Muscle layer of duodenum (tissue), 2 donors: ENCODE data around the gene KCNJ6.

Experiments
- H3K27ac ChIP-seq: one replicate; pipeline ENCODE4 v1.7.0; 2013; ENCODE audit warnings: mild to moderate bottlenecking, low read length
- H3K27me3 ChIP-seq: one replicate; pipeline ENCODE4 v1.7.0; 2013; ENCODE audit warnings: low read depth, mild to moderate bottlenecking, control low read depth, low read length
- H3K36me3 ChIP-seq, 2 donors: one replicate each; pipeline ENCODE4 v1.7.0; 2013; ENCODE audit warnings: low read length in 2 of 2, control low read depth in 1 of 2, mild to moderate bottlenecking in 1 of 2; ENCODE audit not compliant: insufficient read depth in 2 of 2, control insufficient read depth in 1 of 2
- H3K4me1 ChIP-seq, 2 donors: one replicate each; pipeline ENCODE4 v1.7.0; 2013; ENCODE audit warnings: low read length in 2 of 2, mild to moderate bottlenecking in 2 of 2, control low read depth in 1 of 2, moderate library complexity in 1 of 2; ENCODE audit not compliant: insufficient read depth in 2 of 2, control insufficient read depth in 1 of 2
- H3K4me3 ChIP-seq, 2 donors: one replicate each; pipeline ENCODE4 v1.7.0; 2013; ENCODE audit warnings: low read length in 2 of 2, low read depth in 1 of 2, mild to moderate bottlenecking in 1 of 2
- H3K9me3 ChIP-seq, 2 donors: one replicate each; pipeline ENCODE4 v1.7.0; 2013; ENCODE audit warnings: low read length in 2 of 2, control low read depth in 1 of 2, mild to moderate bottlenecking in 1 of 2; ENCODE audit not compliant: control insufficient read depth in 1 of 2
- donor health status: healthy.

The KCNJ6 gene

DNA sequence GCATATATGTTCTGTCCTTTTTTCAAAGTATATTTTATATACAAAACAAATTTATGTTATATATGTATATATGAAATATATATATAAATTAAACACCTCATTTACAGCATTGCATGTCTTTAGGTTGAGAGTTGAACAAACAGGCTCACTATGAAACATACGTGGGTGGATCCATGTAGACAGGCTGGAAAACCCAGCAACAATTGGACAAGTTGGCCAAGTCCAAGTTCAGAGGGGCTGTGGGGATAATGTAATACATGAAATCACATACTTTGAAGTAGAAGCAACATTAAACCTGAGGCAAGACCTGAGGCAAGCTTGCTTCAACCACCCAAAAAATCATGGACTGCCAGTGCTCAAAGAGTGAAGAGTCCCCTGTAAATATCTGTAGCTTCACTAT, 39.7 kb downstream of the KCNJ6 start:
- H3K27me3 ChIP-seq: no peaks in the 10 kb centered on the region
- no peaks in the 10 kb centered on the region for H3K9me3 ChIP-seq
- H3K27ac ChIP-seq: no peak overlapping the region
- no peak overlapping the region for H3K4me3 ChIP-seq
- no peaks in the 10 kb centered on the region for H3K36me3 ChIP-seq
- no peaks in the 10 kb centered on the region for H3K4me1 ChIP-seq

DNA sequence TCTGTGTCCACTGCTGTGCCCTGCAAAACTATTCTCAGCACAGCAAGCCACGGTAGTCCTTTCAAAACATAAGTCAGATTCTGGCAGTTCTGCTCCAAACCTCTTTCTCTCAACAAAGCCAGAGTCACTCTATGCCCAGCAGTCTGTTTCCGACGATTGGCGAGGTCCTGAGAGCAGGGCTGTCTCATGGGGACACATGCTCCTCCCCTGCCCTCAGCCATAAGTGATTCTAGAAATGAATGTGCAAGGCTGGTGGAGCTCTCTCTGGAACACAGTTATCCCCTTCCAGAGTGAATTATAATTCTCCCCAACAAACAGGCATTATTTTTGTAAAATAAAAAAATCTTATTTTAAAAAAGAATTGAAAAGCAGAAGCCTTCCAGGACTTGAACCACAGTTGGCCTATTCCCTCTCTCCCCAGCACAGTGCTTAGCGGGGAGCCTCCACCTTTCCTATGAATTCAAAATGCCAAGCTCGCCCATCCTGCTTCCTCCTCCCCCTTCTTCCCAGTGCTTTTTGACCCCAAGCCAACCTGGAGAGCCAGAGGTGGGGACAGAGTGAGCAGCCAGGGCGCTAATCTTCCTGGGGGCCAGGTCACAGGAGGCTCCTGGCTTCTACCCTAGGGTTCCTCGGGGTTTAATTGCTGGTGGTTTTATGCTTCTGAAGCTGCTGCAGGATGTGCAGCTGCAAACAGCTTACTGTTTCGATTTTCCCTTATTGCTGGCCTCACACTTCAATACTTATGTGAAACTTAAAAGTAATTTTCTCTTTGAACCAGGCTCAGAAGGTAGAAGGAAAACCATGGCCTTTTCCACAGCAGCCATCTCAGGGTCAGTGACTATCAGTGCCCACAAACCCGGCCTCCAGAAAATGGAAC, 41.1 kb downstream of the KCNJ6 start:
- no peak overlapping the region for H3K27ac ChIP-seq
- no peaks in the 10 kb centered on the region for H3K4me1 ChIP-seq
- no peaks in the 10 kb centered on the region for H3K9me3 ChIP-seq
- no peak overlapping the region for H3K4me3 ChIP-seq
- H3K27me3 ChIP-seq: no peaks in the 10 kb centered on the region
- H3K36me3 ChIP-seq: no peaks in the 10 kb centered on the region

DNA sequence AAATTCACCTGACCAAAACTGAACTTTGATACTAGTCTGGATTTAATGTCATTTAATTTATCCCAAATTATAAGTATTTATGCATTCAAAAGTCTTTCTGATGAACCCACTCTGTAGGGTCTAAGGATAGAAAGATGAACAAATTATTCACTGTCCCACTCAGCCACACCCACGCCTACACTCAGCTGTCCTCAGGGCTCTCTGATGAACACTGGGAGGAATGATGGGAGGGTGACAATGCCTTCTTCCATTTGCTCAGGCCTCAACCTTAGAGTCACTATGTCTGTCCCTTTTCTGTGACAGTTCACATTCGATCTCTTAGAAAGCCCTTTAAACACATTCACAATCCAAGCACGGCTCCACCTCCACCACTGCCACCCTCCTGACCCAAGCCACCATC, 41.8 kb downstream of the KCNJ6 start:
- no peak overlapping the region for H3K4me3 ChIP-seq
- no peak overlapping the region for H3K27ac ChIP-seq
- H3K27me3 ChIP-seq: no peaks in the 10 kb centered on the region
- no peaks in the 10 kb centered on the region for H3K36me3 ChIP-seq
- no peaks in the 10 kb centered on the region for H3K4me1 ChIP-seq
- no peaks in the 10 kb centered on the region for H3K9me3 ChIP-seq

DNA sequence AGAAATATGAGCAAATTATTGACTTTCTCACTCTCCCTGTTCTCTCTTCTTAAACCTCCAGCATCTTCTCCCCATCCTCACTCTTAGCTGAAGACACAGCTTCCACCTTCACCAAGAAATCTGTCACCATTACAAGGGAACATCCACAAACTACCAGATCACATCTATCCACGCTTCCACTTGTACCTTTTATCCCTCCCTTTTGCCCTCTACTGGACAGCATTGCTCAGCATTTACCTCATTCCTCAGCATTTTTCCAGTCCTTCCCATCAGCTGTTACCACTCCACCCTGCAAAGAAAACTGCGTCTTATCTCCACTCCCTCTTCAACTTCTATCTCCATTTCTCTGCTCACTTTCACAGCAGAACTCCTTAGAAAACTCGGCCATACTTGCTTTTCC, 42.6 kb downstream of the KCNJ6 start:
- no peaks in the 10 kb centered on the region for H3K36me3 ChIP-seq

DNA sequence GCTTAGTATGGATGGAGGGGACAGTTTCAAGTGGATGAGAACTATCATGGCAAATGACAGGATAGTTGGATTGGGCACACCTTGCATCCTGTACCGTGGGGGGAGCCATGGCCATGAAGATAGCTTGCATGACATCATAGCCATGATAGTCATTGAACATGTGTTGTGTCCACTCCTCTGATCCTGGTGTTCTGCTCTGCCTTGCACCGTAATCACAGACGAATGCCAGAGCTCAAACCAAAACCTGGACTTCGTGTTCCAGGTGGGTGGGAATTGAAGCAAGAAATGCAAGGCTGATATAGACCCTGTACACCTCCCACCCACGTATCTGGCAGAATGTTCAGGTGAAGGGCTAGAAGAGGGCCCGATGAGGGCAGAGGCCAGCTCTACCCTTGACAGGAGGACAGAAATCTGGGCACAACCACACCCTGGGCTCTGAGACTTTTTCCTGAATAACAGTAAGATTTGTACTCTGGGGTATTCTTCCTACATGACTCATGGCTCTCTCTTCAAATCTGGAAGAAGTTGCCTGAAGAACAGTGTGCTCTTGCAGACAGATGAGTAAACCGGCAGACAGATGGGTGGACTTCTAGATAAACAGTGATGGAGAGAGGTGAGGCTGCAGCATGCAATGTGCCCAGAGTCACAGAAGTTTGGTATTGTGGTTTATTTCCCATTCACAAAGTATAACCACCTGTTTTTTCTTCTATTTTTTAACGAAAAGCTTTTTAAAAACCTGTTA, 45.0 kb downstream of the KCNJ6 start:
- no peak overlapping the region for H3K4me3 ChIP-seq
- H3K36me3 ChIP-seq: no peaks in the 10 kb centered on the region
- no peaks in the 10 kb centered on the region for H3K27me3 ChIP-seq
- no peaks in the 10 kb centered on the region for H3K9me3 ChIP-seq
- H3K4me1 ChIP-seq: no peaks in the 10 kb centered on the region
- no peak overlapping the region for H3K27ac ChIP-seq

More for the DNA sequence above, 42.6 kb downstream of the KCNJ6 start:
- Histone ChIP-seq H3K4me3 (no peak overlapping the region), H3K4me1 (no peaks in the 10 kb centered on the region), H3K27ac (no peak overlapping the region), H3K9me3 (no peaks in the 10 kb centered on the region), H3K27me3 (no peaks in the 10 kb centered on the region)

DNA sequence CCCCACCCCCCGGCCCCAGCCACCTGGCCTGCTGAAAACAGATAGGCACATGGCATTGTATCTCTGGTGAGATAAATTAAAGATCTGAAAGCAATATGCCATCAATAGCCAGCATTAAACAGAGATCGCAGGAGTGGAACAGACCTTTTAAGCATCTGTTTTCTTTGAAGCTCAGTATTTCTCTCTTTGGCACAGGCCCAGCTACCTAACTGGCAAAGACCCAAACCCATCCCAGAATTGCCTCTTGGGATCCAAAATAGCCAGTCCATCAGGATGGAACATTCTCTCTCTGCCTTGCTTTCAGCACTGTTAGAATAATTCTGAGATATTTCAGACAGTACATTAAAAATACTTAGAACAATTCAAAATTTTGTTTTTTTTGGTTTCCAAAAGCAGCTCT, 46.0 kb downstream of the KCNJ6 start:
- H3K4me1 ChIP-seq: no peaks in the 10 kb centered on the region
- no peaks in the 10 kb centered on the region for H3K9me3 ChIP-seq
- H3K27ac ChIP-seq: no peak overlapping the region
- no peaks in the 10 kb centered on the region for H3K27me3 ChIP-seq
- H3K36me3 ChIP-seq: no peaks in the 10 kb centered on the region
- no peak overlapping the region for H3K4me3 ChIP-seq

DNA sequence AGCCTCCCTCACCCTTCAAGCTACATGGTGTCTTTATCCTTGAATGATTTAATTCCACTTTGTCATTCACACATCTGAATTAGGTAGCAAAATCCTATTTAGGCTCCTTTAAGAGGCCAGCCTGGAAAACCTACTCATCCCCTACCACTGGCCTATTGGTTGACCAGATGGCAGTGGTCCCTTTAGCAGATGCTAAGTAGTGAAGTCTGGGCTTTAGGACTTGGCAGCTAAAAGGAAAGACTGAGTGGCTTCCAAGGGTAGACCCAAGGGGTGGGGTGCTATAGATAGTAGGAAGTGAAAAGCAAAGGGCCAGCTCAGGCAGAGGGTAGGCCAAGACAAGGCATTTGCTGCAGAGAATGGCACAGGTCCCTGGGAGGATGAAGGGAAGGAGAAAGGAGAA, 46.6 kb downstream of the KCNJ6 start:
- no peaks in the 10 kb centered on the region for H3K36me3 ChIP-seq
- no peaks in the 10 kb centered on the region for H3K9me3 ChIP-seq
- no peak overlapping the region for H3K27ac ChIP-seq

DNA sequence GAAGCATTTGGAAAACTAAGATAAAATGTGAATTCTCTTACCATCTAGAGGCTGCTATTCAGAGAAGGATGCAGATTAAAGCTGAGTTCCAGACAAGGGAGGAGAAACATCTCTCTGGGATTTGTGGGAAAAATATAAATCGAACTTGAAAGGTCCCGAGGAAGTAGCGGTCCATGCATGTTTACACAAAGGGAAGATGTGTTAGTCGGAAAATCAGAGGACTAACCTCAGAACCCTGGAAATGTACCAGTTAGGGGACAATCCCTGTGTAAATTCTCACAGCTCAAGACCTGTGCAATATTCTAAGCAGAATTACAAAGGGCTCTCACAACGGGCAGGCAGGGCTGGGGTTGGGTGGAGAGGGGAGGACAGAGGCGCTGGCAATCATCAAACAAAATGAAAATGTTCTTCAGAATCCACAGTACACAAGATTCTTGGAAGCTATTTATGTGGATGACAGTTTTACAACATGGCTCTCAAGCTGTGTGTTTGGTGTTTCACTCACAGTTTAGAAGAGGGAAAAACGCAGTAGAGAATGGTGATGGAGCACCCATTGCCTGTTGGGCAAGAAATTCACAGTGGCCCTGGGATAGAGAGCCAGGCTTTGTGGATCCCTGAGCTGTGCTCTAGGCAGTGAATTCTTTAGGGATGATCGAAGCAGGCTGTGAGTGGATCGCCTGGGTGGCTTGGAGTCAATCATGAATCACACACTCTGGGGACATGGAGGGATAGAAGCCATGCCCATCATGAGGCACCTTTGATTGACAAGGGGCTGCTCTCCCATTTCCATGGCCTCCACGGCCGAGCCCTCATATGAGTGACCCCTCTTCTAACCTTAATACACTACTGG, 47.6 kb downstream of the KCNJ6 start:
- H3K27ac ChIP-seq: no peak overlapping the region
- H3K4me1 ChIP-seq: no peaks in the 10 kb centered on the region
- H3K36me3 ChIP-seq: no peaks in the 10 kb centered on the region
- no peaks in the 10 kb centered on the region for H3K9me3 ChIP-seq
- H3K4me3 ChIP-seq: no peak overlapping the region
- no peaks in the 10 kb centered on the region for H3K27me3 ChIP-seq

More for the DNA sequence above, 46.6 kb downstream of the KCNJ6 start:
- Histone ChIP-seq H3K27me3 (no peaks in the 10 kb centered on the region), H3K4me3 (no peak overlapping the region), H3K4me1 (no peaks in the 10 kb centered on the region)

DNA sequence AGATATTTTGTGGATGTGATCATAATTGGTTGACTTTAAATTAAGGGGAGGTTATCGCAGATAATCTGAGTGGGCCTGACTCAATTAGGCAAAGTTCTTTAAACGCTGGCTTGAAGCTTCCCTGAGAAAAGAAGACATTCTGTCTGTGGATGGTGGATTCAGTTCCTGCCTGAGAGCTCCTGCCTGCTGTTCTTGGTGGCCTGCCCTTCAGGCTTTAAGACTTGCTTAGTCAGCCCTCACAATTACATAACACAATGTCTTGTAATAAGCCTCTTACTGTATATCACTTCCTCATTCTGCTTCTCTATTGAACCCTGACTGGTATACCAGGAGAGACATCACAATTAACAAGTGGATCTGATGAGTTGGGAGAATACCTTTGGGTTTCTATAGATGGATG, 50.2 kb downstream of the KCNJ6 start:
- Histone ChIP-seq H3K36me3 (no peaks in the 10 kb centered on the region), H3K27me3 (no peaks in the 10 kb centered on the region), H3K4me3 (no peak overlapping the region), H3K4me1 (no peaks in the 10 kb centered on the region), H3K9me3 (no peaks in the 10 kb centered on the region), H3K27ac (no peak overlapping the region)

DNA sequence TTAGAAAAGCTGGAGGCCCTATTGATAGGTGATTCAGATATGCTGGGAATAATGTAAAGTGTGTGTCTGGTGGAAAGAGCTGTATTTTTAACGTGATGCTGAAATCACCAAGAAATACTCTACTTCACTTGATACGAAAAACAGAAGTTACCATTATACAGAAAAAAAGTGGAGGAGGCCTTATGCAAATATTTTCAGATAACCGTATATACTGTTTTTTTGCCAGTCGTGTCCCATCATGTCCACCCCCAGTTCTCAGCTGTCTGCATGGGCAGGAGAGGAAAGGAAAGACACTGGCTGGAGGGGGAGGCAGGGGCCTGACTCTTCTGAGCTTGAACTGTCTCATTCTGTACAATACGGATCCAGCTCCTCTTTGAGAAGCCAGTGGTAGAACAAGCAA, 51.1 kb downstream of the KCNJ6 start:
- Histone ChIP-seq H3K9me3 (no peaks in the 10 kb centered on the region), H3K4me1 (no peaks in the 10 kb centered on the region), H3K36me3 (no peaks in the 10 kb centered on the region), H3K4me3 (no peak overlapping the region), H3K27me3 (no peaks in the 10 kb centered on the region), H3K27ac (no peak overlapping the region)

DNA sequence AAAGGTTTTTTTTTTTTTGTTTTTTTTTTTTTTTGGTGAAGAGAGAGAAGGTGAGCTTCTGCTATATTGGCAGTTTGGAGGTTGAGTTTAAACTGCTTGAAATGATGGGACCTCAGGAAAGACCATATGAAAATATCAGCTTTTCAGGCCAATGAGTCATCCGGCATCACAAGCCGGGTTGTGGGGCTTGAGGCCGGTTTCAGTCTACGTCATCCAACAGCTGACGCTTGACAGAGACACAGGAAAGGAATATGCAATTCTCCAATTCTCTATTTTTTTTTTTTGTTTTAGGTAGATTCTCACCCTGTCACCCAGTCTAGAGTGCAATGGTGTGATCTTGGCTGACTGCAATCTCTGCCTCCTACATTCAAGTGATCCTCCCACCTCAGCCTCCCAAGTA, 52.4 kb downstream of the KCNJ6 start:
- Histone ChIP-seq H3K4me3 (no peak overlapping the region), H3K27ac (no peak overlapping the region), H3K9me3 (no peaks in the 10 kb centered on the region), H3K4me1 (no peaks in the 10 kb centered on the region), H3K36me3 (no peaks in the 10 kb centered on the region), H3K27me3 (no peaks in the 10 kb centered on the region)
